Amniotic stem cell (primary cell): ENCODE results near the gene NDUFV1.
"Not testable (repeated sequence)": the region's sequence is repeated elsewhere in the genome, so short reads cannot be mapped to it uniquely, and the experiment has no call there.

Source experiments
- DNase-seq: peaks from one replicate; lab custom pipeline; 2025; lab: John Stamatoyannopoulos, UW

The NDUFV1 gene

GRCh38 chr11:67627812-67628624 lies 21.3 kb downstream of the NDUFV1 start:
- no peak for DNase-seq

GRCh38 chr11:67628710-67629385 lies 22.1 kb downstream of the NDUFV1 start:
- DNase-seq, result no peak

GRCh38 chr11:67629386-67630227 lies 22.9 kb downstream of the NDUFV1 start, which contains the start of gene NUDT8:
Gene NUDT8 (minus strand): TSS chr11:67629937. CDS start chr11:67629911, 26 bp downstream.
- DNase-seq, result peak; percentile 54

- peak; percentile 97 for DNase-seq
Observed at GRCh38 chr11:67630228-67630942, 23.6 kb downstream of the NDUFV1 start.

DNA sequence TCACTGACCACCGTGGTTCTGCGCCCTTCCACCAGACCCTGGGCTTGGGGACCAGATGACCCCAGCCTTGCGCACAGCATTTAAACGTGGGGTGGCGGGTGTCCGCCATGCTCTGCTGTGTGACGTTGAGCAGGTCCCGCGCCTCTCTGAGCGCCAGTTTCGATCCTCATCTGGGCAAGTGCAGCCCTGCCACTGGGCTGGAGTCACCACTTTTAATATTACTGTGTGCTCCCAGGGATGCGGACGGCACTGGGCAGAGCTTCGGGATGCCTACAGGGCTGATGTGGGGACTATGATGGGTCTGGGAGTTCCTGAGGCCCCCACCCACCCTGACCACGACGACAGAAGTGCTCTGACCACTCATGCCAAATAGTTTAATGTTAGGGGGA lies 24.2 kb downstream of the NDUFV1 start:
- DNase-seq, result no peak

- no peak for DNase-seq
Observed at GRCh38 chr11:67631411-67631810, 24.7 kb downstream of the NDUFV1 start.

GRCh38 chr11:67631853-67632174 lies 25.1 kb downstream of the NDUFV1 start:
- DNase-seq, result no peak

- no peak for DNase-seq
Observed at GRCh38 chr11:67632175-67632981, 25.6 kb downstream of the NDUFV1 start.

DNA sequence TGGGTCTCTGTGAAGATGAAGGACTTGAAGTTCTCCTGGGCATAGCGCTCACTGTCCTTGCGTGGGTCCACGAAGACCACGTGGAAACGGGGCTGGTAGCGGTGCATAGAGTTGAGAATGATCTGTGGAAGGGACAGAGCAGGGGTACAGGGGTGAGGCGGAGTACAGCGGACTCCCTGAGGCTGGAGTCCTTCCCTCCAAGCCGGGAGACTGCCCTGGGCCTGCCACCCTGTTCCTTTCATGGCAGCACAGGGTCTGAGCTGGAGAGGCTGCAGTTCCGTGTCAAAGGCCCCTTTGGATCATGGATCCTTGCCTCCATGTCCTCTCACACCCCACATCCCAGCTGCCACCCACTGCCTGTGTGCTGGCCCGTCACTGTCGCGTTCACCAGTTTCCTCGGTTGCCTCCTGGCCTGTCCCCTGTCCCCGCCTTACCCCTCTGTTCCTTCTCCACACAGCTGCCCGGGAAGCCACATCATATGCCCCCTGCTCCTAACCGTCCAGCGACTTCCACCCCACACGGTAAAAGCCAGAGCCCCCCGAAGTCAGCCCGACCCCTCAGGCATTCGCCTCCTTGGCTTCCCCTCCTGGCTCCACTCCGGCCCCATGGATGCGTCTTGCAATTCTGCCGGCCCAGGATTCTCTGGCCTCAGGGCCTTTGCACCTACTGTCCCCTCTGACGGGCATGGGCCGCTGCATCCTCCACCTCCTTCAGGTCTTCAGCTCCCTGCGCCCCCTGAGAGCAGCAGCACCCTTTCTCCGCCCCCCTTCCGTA lies 26.4 kb downstream of the NDUFV1 start:
- DNase-seq, result no peak

- DNase-seq, result no peak
Observed at GRCh38 chr11:67633758-67634365, 27.1 kb downstream of the NDUFV1 start.

GRCh38 chr11:67634366-67635230 lies 27.9 kb downstream of the NDUFV1 start:
- DNase-seq, result no peak

GRCh38 chr11:67635231-67635521 lies 28.4 kb downstream of the NDUFV1 start:
- no peak for DNase-seq

DNA sequence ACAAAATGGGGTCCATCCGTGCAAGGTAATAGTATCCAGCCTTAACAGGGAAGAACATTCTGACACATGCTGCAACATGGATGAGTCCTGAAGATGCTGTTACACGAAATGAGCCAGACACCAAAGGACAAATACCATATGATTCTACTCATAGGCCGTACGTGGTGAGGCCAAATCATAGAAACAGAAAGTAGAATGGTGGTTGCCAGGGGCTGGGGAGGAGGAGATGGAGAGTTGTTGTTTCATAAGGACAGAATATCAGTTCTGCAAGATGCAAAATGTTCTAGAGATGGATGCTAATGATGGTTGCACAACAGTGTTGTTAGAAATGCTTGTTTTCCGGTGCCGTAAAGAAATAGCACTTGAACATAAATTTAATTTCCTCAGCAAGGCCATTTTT lies 30.2 kb downstream of the NDUFV1 start:
- no peak for DNase-seq

- not testable (repeated sequence) for DNase-seq
Observed at GRCh38 chr11:67637441-67637840, 30.7 kb downstream of the NDUFV1 start.

GRCh38 chr11:67638535-67639437 lies 32.0 kb downstream of the NDUFV1 start:
- no peak for DNase-seq

DNA sequence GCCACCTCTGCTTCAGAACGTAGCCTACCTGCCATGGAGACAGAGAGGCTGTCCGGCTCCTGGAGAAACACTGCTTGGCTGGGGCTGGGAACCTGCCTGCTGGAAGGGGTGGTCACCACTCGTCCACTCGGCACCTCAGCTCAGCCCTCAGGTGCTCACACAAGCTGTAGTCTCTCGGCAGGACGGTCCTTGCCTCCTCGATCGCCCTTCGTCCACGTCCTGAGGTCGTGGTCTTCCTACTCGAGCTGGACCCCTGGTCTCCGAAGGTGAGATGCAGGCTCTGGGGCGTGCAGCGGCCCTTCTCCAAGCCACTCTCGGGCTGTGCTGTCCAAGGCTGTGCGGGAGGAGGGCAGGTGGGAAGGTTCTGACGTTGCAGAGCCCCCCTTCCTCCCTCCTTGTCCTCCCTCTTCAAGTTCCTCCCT lies 32.7 kb downstream of the NDUFV1 start, which contains the start of gene TBX10:
TSS of gene TBX10 (minus strand) at position 326 of the 422 bp plus-strand sequence. CDS start at position 35, 291 bp downstream.
- no peak for DNase-seq

- no peak for DNase-seq
Observed at GRCh38 chr11:67640021-67640757, 33.5 kb downstream of the NDUFV1 start.
